Measurements from ENCODE around the gene PRDM5.

GRCh38 chr4:120895554-120895953 lies 27.0 kb downstream of the PRDM5 start:
- TF ChIP-seq CTCF (IDR thresholded peaks at IDR 0.05) (no peak), POLR2A (IDR thresholded peaks at IDR 0.05) (no peak)

All from testis (tissue), 2 donors.